HG03097 (cell line): ENCODE results near the gene MYOZ3.

Experiments used
- ATAC-seq: cut with Tn5 transposase; IDR thresholded peaks from one replicate; pipeline ENCODE4 v1.9.1; 2021; ENCODE audit not compliant: unreplicated experiment, low FRiP score

Gene MYOZ3

GRCh38 chr5:150626853-150627276 is 34.2 kb upstream of the MYOZ3 start:
- ATAC-seq = no peak

- ATAC-seq = no peak
These were observed 33.1 kb upstream of the MYOZ3 start for GRCh38 chr5:150627731-150628545.

- no peak for ATAC-seq
These were observed 32.0 kb upstream of the MYOZ3 start for GRCh38 chr5:150628936-150629485.

GRCh38 chr5:150630016-150630415 is 31.0 kb upstream of the MYOZ3 start:
- no peak for ATAC-seq

- ATAC-seq = no peak
These were observed 30.4 kb upstream of the MYOZ3 start for GRCh38 chr5:150630461-150631325.

GRCh38 chr5:150631326-150631701 is 29.7 kb upstream of the MYOZ3 start:
- no peak for ATAC-seq

GRCh38 chr5:150632305-150633160 is 28.5 kb upstream of the MYOZ3 start:
- ATAC-seq = no peak

- ATAC-seq = no peak
These were observed 27.6 kb upstream of the MYOZ3 start for GRCh38 chr5:150633429-150633828.

GRCh38 chr5:150636391-150637244 is 24.4 kb upstream of the MYOZ3 start:
- ATAC-seq = no peak

- ATAC-seq = no peak
These were observed 23.6 kb upstream of the MYOZ3 start for GRCh38 chr5:150637245-150638052.

GRCh38 chr5:150638053-150638444 is 23.0 kb upstream of the MYOZ3 start:
- ATAC-seq = no peak

- ATAC-seq = no peak
These were observed 22.3 kb upstream of the MYOZ3 start for GRCh38 chr5:150638488-150639376.

- ATAC-seq = no peak
These were observed 21.7 kb upstream of the MYOZ3 start for GRCh38 chr5:150639377-150639692.

GRCh38 chr5:150639751-150640150 is 21.3 kb upstream of the MYOZ3 start:
- no peak for ATAC-seq

GRCh38 chr5:150640311-150641005 is 20.6 kb upstream of the MYOZ3 start, which contains the start of gene SYNPO:
TSS of gene SYNPO (plus strand) at chr5:150640660. CDS start at chr5:150648276, 7,616 bp downstream.
- ATAC-seq = no peak

GRCh38 chr5:150641006-150641570 is 20.0 kb upstream of the MYOZ3 start:
- ATAC-seq = no peak
